HUES48 (cell line): ENCODE data around the gene RFX2.

Experiments
- H3K27ac ChIP-seq: one replicate; pipeline ENCODE4 v1.7.0; 2013; ENCODE audit warnings: low read depth, low read length, inconsistent platforms
- H3K27me3 ChIP-seq: 2 replicates; pipeline ENCODE4 v1.6.1; 2013; ENCODE audit warnings: mild to moderate bottlenecking, low read length; ENCODE audit not compliant: control insufficient read depth, insufficient read depth
- H3K36me3 ChIP-seq: 2 replicates; pipeline ENCODE4 v1.6.1; 2013; ENCODE audit warnings: low read length; ENCODE audit not compliant: control insufficient read depth, insufficient read depth
- H3K4me1 ChIP-seq: 2 replicates; pipeline ENCODE4 v1.6.1; 2013; ENCODE audit warnings: mild to moderate bottlenecking, low read length; ENCODE audit not compliant: control insufficient read depth, insufficient read depth
- H3K4me3 ChIP-seq: 2 replicates; pipeline ENCODE4 v1.5.1; 2013; ENCODE audit warnings: mild to moderate bottlenecking, low read depth, low read length
- H3K9ac ChIP-seq: 2 replicates; pipeline ENCODE4 v1.6.1; 2013; ENCODE audit warnings: mild to moderate bottlenecking, low read depth, low read length, moderate library complexity
- H3K9me3 ChIP-seq: 2 replicates; pipeline ENCODE4 v1.6.1; 2013; ENCODE audit warnings: low read length; ENCODE audit not compliant: control insufficient read depth, insufficient read depth

The RFX2 gene

DNA sequence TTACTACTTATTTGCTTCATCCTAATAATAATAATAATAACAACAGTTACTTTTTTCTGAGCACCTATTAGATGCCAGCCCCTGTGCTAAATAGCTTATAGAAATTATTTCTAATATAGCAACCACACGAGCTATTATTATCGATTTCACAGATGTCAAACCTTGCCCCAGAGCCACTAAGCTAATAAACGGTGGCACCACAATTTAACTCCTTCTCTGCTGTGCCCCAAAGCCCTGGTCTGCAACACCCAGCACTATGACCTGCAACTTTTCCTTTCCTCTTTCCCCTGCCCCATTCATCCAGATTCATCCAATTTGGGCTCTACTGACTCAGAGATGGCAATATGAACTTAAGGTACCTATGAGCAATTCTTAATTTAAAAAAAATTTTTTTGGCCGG lies 6.4 kb downstream of the RFX2 start:
- Histone ChIP-seq H3K27ac (no peak overlapping the region), H3K4me1 (0 out of 2 replicates have a peak, but pooled peaks cover under 1% of the 10 kb centered on the region), H3K27me3 (peaks cover 15% of the 10 kb centered on the region), H3K9ac (no peak overlapping the region), H3K36me3 (no peaks in the 10 kb centered on the region), H3K4me3 (no peak overlapping the region), H3K9me3 (no peaks in the 10 kb centered on the region)

DNA sequence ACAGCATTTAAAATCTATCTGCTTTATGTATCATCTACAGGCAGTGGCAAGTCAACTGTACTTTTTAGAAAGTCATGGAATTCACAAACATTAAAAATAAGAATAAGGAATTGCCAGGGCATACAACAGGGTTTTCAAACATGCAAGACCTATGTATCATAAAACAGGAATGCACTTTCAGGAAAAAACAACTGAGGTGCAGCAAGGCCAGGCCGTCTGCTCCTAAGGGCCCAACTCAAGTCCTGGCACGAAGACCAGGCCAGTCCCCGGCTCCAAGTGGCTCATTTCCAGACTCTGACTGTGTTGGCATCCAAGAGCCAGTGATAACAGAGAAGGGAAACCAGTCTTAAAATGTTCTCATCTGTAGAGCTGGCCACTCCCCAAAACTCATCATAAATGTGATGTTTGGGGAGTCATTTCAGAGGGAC lies 7.1 kb downstream of the RFX2 start:
- H3K4me1 ChIP-seq = no peaks in the 10 kb centered on the region
- H3K9me3 ChIP-seq = no peaks in the 10 kb centered on the region
- H3K36me3 ChIP-seq = no peaks in the 10 kb centered on the region
- H3K9ac ChIP-seq = no peak overlapping the region
- no peak overlapping the region for H3K27ac ChIP-seq
- no peak overlapping the region for H3K4me3 ChIP-seq
- H3K27me3 ChIP-seq = peaks cover 8% of the 10 kb centered on the region

DNA sequence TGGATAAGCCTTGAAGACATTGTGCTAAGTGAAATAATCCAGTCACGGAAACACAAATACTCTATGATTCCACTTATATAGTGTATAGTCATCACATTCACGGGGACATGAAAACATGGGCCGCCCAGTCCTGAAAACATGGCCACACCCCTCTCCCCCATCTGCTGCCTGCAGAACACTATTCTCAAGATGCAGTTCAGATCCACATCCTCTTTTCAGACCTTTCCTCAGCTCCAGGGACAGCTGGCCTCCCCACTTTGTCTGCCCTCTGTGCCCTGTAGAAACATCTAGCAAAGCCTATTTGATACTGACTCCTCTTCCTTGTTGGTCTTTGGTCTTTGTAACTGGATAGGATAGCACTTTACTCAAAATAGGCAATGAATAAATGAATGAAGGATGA lies 8.3 kb downstream of the RFX2 start:
- H3K9ac ChIP-seq = no peak overlapping the region
- no peaks in the 10 kb centered on the region for H3K27me3 ChIP-seq
- no peak overlapping the region for H3K4me3 ChIP-seq
- H3K9me3 ChIP-seq = no peaks in the 10 kb centered on the region
- H3K27ac ChIP-seq = no peak overlapping the region
- no peaks in the 10 kb centered on the region for H3K36me3 ChIP-seq
- H3K4me1 ChIP-seq = no peaks in the 10 kb centered on the region

DNA sequence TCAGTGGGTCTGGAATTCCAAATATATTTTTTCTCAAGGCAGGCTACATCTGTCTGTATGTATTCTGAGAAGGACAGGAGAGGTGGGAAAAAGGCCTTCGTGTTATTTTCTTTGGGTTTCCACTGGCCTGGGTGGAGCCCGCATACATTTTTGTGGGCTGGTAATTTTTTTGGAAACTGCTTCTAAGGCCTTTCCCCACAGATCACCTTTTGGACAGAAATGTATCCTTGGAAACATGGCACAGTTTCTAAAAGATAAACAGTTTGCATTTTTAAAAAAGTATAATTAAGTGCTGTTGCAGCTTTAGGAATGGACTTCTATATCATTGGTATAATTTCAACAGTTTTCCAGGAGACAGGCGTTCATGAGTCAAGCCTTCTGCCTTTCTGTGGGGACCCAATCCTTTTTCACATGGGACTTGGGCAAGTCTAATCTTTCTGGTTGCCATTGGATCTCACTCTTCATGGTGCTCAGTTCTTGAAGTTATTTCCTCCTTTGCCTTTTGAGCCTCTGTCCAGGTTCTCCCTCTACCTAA lies 8.9 kb downstream of the RFX2 start:
- Histone ChIP-seq H3K9ac (no peak overlapping the region), H3K36me3 (no peaks in the 10 kb centered on the region), H3K4me1 (no peaks in the 10 kb centered on the region), H3K27ac (no peak overlapping the region), H3K9me3 (no peaks in the 10 kb centered on the region), H3K4me3 (no peak overlapping the region), H3K27me3 (no peaks in the 10 kb centered on the region)

DNA sequence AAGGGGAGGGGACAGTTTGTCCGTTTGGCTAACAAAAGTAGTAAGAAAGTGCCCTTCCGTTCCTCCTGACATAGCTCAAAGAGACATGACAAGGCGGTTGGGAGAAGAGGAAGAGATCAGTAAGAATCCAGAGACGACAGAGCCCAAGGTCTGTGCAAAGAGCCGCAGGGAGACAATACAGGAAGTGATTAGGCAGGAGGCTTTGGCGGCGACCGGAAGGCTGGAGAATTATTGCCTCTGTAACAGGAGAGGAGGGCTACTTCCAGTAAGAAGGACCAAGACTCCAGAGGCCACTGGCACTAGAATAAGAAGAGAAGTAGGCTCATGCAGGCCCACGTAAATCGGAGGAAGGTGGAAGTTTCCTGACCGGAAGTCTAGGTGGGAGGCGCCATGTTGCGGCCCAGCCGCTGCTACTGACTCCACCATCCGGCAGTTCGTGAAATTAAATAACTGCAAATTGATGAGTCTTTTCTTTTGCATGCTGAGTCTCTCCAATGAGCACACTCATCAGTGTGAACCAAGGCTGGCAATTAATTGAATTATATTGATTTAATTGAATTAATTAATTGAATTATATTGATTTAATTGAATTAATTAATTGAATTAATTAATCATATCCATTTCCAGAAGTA lies 9.9 kb downstream of the RFX2 start:
- Histone ChIP-seq H3K27ac (no peak overlapping the region), H3K9me3 (no peaks in the 10 kb centered on the region), H3K4me1 (no peaks in the 10 kb centered on the region), H3K27me3 (no peaks in the 10 kb centered on the region), H3K36me3 (no peaks in the 10 kb centered on the region), H3K9ac (no peak overlapping the region), H3K4me3 (no peak overlapping the region)

DNA sequence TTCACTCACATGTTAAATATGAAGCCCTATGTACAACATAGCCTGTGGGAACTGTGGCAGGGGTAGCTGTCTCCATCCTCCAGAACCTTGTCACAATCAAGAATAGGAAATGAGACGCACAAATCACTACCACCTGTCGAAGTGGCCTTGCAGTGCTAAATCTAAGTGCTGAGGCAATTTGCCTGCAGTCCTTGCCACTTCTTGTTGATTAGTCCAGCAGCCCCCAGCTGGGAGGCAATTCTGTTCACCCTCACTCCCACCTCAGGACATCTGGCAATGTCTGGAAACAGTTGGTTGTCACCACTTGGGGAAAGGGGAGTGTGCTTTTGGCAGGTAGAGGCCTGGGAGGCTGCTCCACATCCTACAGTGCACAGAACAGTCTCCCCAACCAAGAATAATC lies 10.7 kb downstream of the RFX2 start:
- no peaks in the 10 kb centered on the region for H3K4me1 ChIP-seq
- no peak overlapping the region for H3K9ac ChIP-seq
- H3K27ac ChIP-seq = no peak overlapping the region
- no peaks in the 10 kb centered on the region for H3K27me3 ChIP-seq
- no peaks in the 10 kb centered on the region for H3K9me3 ChIP-seq
- no peak overlapping the region for H3K4me3 ChIP-seq
- no peaks in the 10 kb centered on the region for H3K36me3 ChIP-seq

DNA sequence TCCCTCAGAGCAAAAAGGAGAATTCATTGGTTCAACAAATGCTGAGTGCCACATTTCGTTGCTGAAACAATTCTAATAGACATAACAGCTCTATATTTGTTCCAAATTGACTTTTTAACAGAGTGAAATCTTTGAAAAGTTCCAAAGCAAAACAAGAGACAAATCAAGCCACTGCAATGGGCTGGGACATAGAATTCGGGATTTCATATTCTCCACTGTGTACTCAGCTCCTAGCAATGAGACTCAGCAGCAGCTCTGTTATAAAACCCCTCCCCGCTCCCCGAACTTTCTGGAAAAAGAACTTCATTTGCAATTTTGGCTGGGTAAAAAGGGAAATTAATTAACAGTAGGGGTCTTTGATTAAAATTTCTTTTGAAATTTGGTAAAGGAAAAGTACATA lies 11.3 kb downstream of the RFX2 start:
- H3K4me3 ChIP-seq = no peak overlapping the region
- no peaks in the 10 kb centered on the region for H3K9me3 ChIP-seq
- H3K27ac ChIP-seq = no peak overlapping the region
- no peak overlapping the region for H3K9ac ChIP-seq
- no peaks in the 10 kb centered on the region for H3K36me3 ChIP-seq
- H3K27me3 ChIP-seq = no peaks in the 10 kb centered on the region
- H3K4me1 ChIP-seq = no peaks in the 10 kb centered on the region

DNA sequence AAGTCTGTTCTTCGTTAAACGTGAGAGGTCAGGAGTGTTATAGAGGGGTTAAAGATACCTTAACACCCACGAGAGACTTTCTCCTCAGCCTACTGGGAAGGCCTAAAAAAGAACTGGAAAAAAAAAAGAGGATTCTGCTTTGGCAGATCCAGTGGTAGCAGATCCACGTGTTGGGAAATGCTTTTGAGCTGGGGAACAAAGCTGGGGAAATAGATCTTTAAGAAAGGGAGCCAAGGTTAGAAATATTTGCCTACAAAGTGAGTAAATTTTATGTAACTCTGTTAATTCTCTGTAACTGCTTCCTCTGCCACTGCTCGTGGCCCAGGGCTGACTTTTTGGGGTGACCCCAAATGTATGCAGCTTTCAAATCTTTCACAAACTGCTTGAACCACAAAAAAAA lies 11.7 kb downstream of the RFX2 start:
- H3K4me3 ChIP-seq = no peak overlapping the region
- no peaks in the 10 kb centered on the region for H3K4me1 ChIP-seq
- H3K36me3 ChIP-seq = no peaks in the 10 kb centered on the region
- no peaks in the 10 kb centered on the region for H3K9me3 ChIP-seq
- H3K27me3 ChIP-seq = no peaks in the 10 kb centered on the region; the same call in 1 of the 2 replicates
- no peak overlapping the region for H3K9ac ChIP-seq
- no peak overlapping the region for H3K27ac ChIP-seq

DNA sequence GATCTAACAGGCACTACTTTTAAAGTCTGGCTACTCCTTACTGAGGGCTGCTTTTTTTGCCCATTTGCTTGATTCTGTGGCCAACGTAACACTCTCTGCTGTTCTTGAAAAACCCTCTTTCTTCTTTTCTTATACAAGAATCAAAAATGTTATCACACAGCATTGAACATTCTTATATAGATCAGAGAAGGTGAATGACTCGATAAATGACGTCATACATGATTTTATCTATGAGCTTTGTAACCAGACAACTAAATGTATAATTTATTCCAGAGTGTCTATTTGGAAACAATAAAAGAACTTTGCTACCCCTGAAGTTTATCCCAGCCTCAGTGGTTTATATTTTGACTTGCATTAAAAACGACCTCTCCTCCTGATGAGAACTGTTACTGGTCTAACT lies 12.4 kb downstream of the RFX2 start:
- Histone ChIP-seq H3K4me3 (no peak overlapping the region), H3K4me1 (no peaks in the 10 kb centered on the region), H3K27me3 (peaks cover 2% of the 10 kb centered on the region), H3K9ac (no peak overlapping the region), H3K9me3 (no peaks in the 10 kb centered on the region), H3K36me3 (no peaks in the 10 kb centered on the region), H3K27ac (no peak overlapping the region)

DNA sequence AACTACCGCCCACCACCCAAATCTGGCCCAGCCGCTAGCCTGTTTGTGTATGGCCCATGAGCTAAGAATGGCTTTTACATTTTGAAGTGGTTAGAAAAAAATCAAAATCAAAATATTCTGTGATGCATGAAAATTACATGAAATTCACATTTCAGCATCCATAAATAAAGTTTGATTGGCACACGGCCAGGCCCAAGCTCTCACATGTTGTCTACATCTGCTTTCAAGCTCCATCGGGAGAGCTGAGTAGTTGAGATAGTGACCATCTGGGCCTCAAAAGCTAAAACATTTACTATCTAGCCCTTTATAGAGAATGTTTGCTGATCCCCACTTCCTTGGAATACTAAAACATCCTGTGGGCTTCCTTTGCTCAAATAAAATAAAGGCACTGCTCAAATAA lies 14.5 kb downstream of the RFX2 start:
- Histone ChIP-seq H3K9ac (no peak overlapping the region), H3K4me1 (peaks cover 8% of the 10 kb centered on the region; the same call in 1 of the 2 replicates), H3K27me3 (peaks cover 14% of the 10 kb centered on the region), H3K9me3 (no peaks in the 10 kb centered on the region), H3K36me3 (no peaks in the 10 kb centered on the region), H3K27ac (no peak overlapping the region), H3K4me3 (no peak overlapping the region)

DNA sequence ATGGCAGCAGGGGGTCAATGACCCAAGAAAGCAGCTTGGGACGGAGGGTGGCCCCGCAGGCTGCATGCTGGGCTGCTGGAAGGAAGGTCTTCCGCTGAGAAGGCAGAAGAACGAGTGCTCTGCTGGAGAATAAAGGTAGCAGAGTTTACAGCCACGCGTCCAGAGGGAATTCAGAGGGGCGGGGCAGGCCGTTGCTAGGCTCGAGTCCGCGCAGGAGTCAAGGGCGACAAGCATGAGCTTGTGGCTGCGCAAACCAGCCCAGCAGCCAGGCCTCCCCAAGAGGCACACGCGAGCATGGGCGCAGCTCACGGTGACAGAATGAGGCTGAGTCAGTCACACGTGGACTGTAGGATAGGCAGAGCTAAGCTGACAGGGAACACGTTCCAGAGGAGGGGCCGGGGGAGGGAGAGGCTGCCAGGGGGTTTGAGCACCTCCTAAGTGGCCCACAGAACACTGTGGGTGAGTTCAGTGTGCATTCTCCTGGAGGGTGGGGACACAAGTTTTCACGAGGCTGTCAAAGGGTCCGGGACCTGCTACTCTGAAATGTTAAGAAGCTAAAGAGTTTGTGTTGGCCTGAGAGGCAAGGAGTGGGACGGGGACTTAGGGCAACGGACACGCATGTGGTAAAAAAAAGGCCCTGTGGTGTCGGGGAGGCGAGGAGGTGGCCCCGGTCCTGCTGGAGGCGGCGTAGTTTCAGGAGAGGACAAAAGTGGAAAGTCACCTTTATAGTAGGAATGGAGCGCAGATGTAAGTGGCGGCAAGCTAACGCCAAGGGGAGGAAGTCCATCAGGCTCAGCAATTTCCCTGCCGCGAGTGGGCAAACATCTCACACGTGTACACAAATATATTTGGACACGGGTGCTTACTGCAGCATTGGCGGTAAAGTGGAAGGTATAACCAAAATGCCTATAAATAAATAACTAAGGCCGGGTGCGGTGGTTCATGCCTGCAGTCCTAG lies 17.7 kb downstream of the RFX2 start:
- Histone ChIP-seq H3K27me3 (peaks cover 14% of the 10 kb centered on the region), H3K9me3 (no peaks in the 10 kb centered on the region), H3K9ac (no peak overlapping the region), H3K27ac (no peak overlapping the region), H3K4me3 (peak overlapping the region; percentile 43), H3K36me3 (no peaks in the 10 kb centered on the region), H3K4me1 (peaks cover 12% of the 10 kb centered on the region)
